GM13977 (cell line): ENCODE data around the gene L3MBTL4.
"Not testable (repeated sequence)": the region's sequence is repeated elsewhere in the genome, so short reads cannot be mapped to it uniquely, and the experiment has no call there.

Experiments
- DNase-seq: peaks from one replicate; pipeline ENCODE4 v3.0.0; 2012; ENCODE audit warnings: low spot score
- CTCF ChIP-seq: IDR thresholded peaks from 2 replicates; pipeline ENCODE4 v1.5.1; 2012; ENCODE audit warnings: mild to moderate bottlenecking, control low read depth; ENCODE audit not compliant: insufficient read depth; ENCODE audit errors: extremely low read depth, missing control alignments
- in situ Hi-C: fragments of 300-500 bp; cut with MboI; formaldehyde crosslinking; loops from one replicate; pipeline ENCODE4 v1.12.0; 2022; ENCODE audit warnings: low sequenced_read_pairs, low pct_unique_long_range_greater_than_20kb, mixed read lengths, inconsistent platforms; ENCODE audit not compliant: unreplicated experiment

Gene L3MBTL4

GRCh38 chr18:6397931-6398566 is 16.7 kb downstream of the L3MBTL4 start:
- DNase-seq: no peak
- TF ChIP-seq CTCF: no peak
- in situ Hi-C loops: no loop called here

- in situ Hi-C loops: no loop called here
- TF ChIP-seq CTCF: no peak
- no peak for DNase-seq
Observed at GRCh38 chr18:6396847-6397246, 17.9 kb downstream of the L3MBTL4 start.

- in situ Hi-C loops: no loop called here
- TF ChIP-seq CTCF: no peak
- DNase-seq: no peak
Observed at GRCh38 chr18:6396276-6396675, 18.4 kb downstream of the L3MBTL4 start.

- in situ Hi-C loops: no loop called here
- DNase-seq: no peak
- TF ChIP-seq CTCF: no peak
Observed at GRCh38 chr18:6389005-6389404, 25.7 kb downstream of the L3MBTL4 start.

- no peak for TF ChIP-seq CTCF
- no peak for DNase-seq
- in situ Hi-C loops: no loop called here
Observed at GRCh38 chr18:6382963-6383362, 31.7 kb downstream of the L3MBTL4 start.

GRCh38 chr18:6377473-6377872 is 37.2 kb downstream of the L3MBTL4 start:
- DNase-seq, in situ Hi-C loops: not testable (repeated sequence)

GRCh38 chr18:6376433-6377229 is 38.1 kb downstream of the L3MBTL4 start:
- no peak for TF ChIP-seq CTCF
- DNase-seq: no peak
- in situ Hi-C loops: no loop called here
